GM23248 (cell line): ENCODE measurements around the gene CCDC201.

Experiments
- EZH2 ChIP-seq: fragments of 200-600 bp; sonication (generic); IDR thresholded peaks from 2 replicates; pipeline ENCODE4 v1.6.1; 2018; ENCODE audit warnings: antibody characterized with exemption, mild to moderate bottlenecking; ENCODE audit not compliant: insufficient read depth, poor library complexity, severe bottlenecking
- EZH2phosphoT487 ChIP-seq: fragments of 200-600 bp; sonication (generic); IDR thresholded peaks from 2 replicates; pipeline ENCODE4 v1.6.1; 2018; ENCODE audit warnings: antibody characterized with exemption, moderate library complexity, mild to moderate bottlenecking, low read depth; ENCODE audit not compliant: insufficient read depth

- no peak for TF ChIP-seq EZH2
- no peak for TF ChIP-seq EZH2phosphoT487
Measured at GRCh38 chr7:45873035-45873354, at the start of gene CCDC201.
